HEK293 (cell line): Measurements from ENCODE around the gene C2orf42.

Source experiments
- BCL11B ChIP-seq: fragments of 450-650 bp; formaldehyde crosslinking; IDR thresholded peaks from 2 replicates; pipeline ENCODE4 v1.5.1; 2016; ENCODE audit warnings: low read depth, missing biosample characterization, missing genetic modification characterization
- EGR2 ChIP-seq: fragments of 450-650 bp; formaldehyde crosslinking; IDR thresholded peaks from 2 replicates; pipeline ENCODE4 v1.5.1; 2016; ENCODE audit warnings: low read depth, missing biosample characterization, missing genetic modification characterization
- FEZF1 ChIP-seq: fragments of 450-650 bp; formaldehyde crosslinking; IDR thresholded peaks from 2 replicates; pipeline ENCODE4 v1.5.1; 2016; ENCODE audit warnings: missing biosample characterization, missing genetic modification characterization
- GFI1B ChIP-seq: fragments of 450-650 bp; formaldehyde crosslinking; IDR thresholded peaks from 2 replicates; pipeline ENCODE4 v1.5.1; 2016; ENCODE audit warnings: missing biosample characterization, missing genetic modification characterization
- GLI2 ChIP-seq: fragments of 450-650 bp; formaldehyde crosslinking; IDR thresholded peaks from 2 replicates; pipeline ENCODE4; 2017; ENCODE audit warnings: missing biosample characterization, missing genetic modification characterization, low read depth, borderline replicate concordance
- IKZF3 ChIP-seq: fragments of 450-650 bp; IDR thresholded peaks from 2 replicates; pipeline ENCODE4 v1.5.0; 2018; ENCODE audit warnings: missing biosample characterization, mild to moderate bottlenecking, missing genetic modification characterization, moderate library complexity
- SCRT2 ChIP-seq: fragments of 450-650 bp; formaldehyde crosslinking; IDR thresholded peaks from 2 replicates; pipeline ENCODE4 v1.5.1; 2016; ENCODE audit warnings: missing biosample characterization, missing genetic modification characterization
- ZBTB1 ChIP-seq: fragments of 450-650 bp; formaldehyde crosslinking; IDR thresholded peaks from 2 replicates; pipeline ENCODE4 v1.5.1; 2016; ENCODE audit warnings: missing biosample characterization, missing genetic modification characterization
- ZBTB17 ChIP-seq: fragments of 450-650 bp; formaldehyde crosslinking; IDR thresholded peaks from 2 replicates; pipeline ENCODE4 v1.5.1; 2016; ENCODE audit warnings: missing biosample characterization, missing genetic modification characterization
- ZBTB48 ChIP-seq: fragments of 450-650 bp; formaldehyde crosslinking; IDR thresholded peaks from 2 replicates; pipeline ENCODE4 v1.5.1; 2016; ENCODE audit warnings: missing biosample characterization, missing genetic modification characterization
- ZFP37 ChIP-seq: fragments of 450-650 bp; formaldehyde crosslinking; IDR thresholded peaks from 2 replicates; pipeline ENCODE4 v1.5.1; 2016; ENCODE audit warnings: missing biosample characterization, missing genetic modification characterization
- ZFP69B ChIP-seq: fragments of 450-650 bp; formaldehyde crosslinking; IDR thresholded peaks from 2 replicates; pipeline ENCODE4 v1.5.1; 2016; ENCODE audit warnings: missing biosample characterization, missing genetic modification characterization
- ZNF132 ChIP-seq: fragments of 450-650 bp; formaldehyde crosslinking; IDR thresholded peaks from 2 replicates; pipeline ENCODE4 v1.5.1; 2017; ENCODE audit warnings: missing biosample characterization, missing genetic modification characterization, borderline replicate concordance
- ZNF16 ChIP-seq: fragments of 450-650 bp; formaldehyde crosslinking; IDR thresholded peaks from 2 replicates; pipeline ENCODE4 v1.5.1; 2016; ENCODE audit warnings: low read depth, missing biosample characterization, missing genetic modification characterization
- ZNF175 ChIP-seq: fragments of 450-650 bp; formaldehyde crosslinking; IDR thresholded peaks from 2 replicates; pipeline ENCODE4 v1.5.1; 2016; ENCODE audit warnings: missing biosample characterization, missing genetic modification characterization
- ZNF202 ChIP-seq: fragments of 450-650 bp; formaldehyde crosslinking; IDR thresholded peaks from 2 replicates; pipeline ENCODE4 v1.5.1; 2016; ENCODE audit warnings: missing biosample characterization, missing genetic modification characterization, borderline replicate concordance
- ZNF214 ChIP-seq: fragments of 450-650 bp; formaldehyde crosslinking; IDR thresholded peaks from 2 replicates; pipeline ENCODE4 v1.5.1; 2017; ENCODE audit warnings: missing biosample characterization, mild to moderate bottlenecking, missing genetic modification characterization, borderline replicate concordance
- ZNF24 ChIP-seq: fragments of 450-650 bp; formaldehyde crosslinking; IDR thresholded peaks from 2 replicates; pipeline ENCODE4 v1.5.1; 2016; ENCODE audit warnings: missing biosample characterization, missing genetic modification characterization
- ZNF311 ChIP-seq: fragments of 450-650 bp; formaldehyde crosslinking; IDR thresholded peaks from 2 replicates; pipeline ENCODE4 v1.5.1; 2017; ENCODE audit warnings: missing biosample characterization, missing genetic modification characterization, borderline replicate concordance
- ZNF335 ChIP-seq: fragments of 450-650 bp; formaldehyde crosslinking; conservative IDR thresholded peaks from 2 replicates; pipeline ENCODE4 v1.5.1; 2016; ENCODE audit warnings: missing biosample characterization, missing genetic modification characterization
- ZNF521 ChIP-seq: fragments of 450-650 bp; formaldehyde crosslinking; IDR thresholded peaks from 2 replicates; pipeline ENCODE4 v1.5.1; 2017; ENCODE audit warnings: missing biosample characterization, mild to moderate bottlenecking, missing genetic modification characterization
- ZNF549 ChIP-seq: fragments of 450-650 bp; IDR thresholded peaks from 2 replicates; pipeline ENCODE4 v1.5.1; 2018; ENCODE audit warnings: missing biosample characterization, missing genetic modification characterization, mild to moderate bottlenecking, inconsistent platforms, moderate library complexity
- ZNF585B ChIP-seq: fragments of 450-650 bp; formaldehyde crosslinking; IDR thresholded peaks from 2 replicates; pipeline ENCODE4 v1.5.1; 2016; ENCODE audit warnings: missing biosample characterization, missing genetic modification characterization
- ZNF600 ChIP-seq: fragments of 450-650 bp; formaldehyde crosslinking; IDR thresholded peaks from 2 replicates; pipeline ENCODE4 v1.5.1; 2016; ENCODE audit warnings: missing biosample characterization, missing genetic modification characterization
- ZNF610 ChIP-seq: fragments of 450-650 bp; formaldehyde crosslinking; IDR thresholded peaks from 2 replicates; pipeline ENCODE4 v1.5.1; 2016; ENCODE audit warnings: missing biosample characterization, missing genetic modification characterization, borderline replicate concordance
- ZNF623 ChIP-seq: fragments of 450-650 bp; formaldehyde crosslinking; IDR thresholded peaks from 2 replicates; pipeline ENCODE4 v1.5.1; 2016; ENCODE audit warnings: missing biosample characterization, missing genetic modification characterization
- ZNF677 ChIP-seq: fragments of 450-650 bp; IDR thresholded peaks from 2 replicates; pipeline ENCODE4 v1.5.0; 2018; ENCODE audit warnings: missing biosample characterization, mild to moderate bottlenecking, missing genetic modification characterization, moderate library complexity
- TF ChIP-seq, protein P1 (sequence below): fragments of 450-650 bp; formaldehyde crosslinking; IDR thresholded peaks from 2 replicates; pipeline ENCODE4 v1.5.1; 2017; ENCODE audit warnings: missing biosample characterization, missing genetic modification characterization
- TF ChIP-seq, protein P2 (sequence below): fragments of 450-650 bp; formaldehyde crosslinking; IDR thresholded peaks from 2 replicates; pipeline ENCODE4 v1.5.1; 2016; ENCODE audit warnings: missing biosample characterization, missing genetic modification characterization
- TF ChIP-seq, protein P3 (sequence below): fragments of 450-650 bp; IDR thresholded peaks from 2 replicates; pipeline ENCODE4 v1.5.1; 2018; ENCODE audit warnings: missing biosample characterization, missing genetic modification characterization

The C2orf42 gene

DNA sequence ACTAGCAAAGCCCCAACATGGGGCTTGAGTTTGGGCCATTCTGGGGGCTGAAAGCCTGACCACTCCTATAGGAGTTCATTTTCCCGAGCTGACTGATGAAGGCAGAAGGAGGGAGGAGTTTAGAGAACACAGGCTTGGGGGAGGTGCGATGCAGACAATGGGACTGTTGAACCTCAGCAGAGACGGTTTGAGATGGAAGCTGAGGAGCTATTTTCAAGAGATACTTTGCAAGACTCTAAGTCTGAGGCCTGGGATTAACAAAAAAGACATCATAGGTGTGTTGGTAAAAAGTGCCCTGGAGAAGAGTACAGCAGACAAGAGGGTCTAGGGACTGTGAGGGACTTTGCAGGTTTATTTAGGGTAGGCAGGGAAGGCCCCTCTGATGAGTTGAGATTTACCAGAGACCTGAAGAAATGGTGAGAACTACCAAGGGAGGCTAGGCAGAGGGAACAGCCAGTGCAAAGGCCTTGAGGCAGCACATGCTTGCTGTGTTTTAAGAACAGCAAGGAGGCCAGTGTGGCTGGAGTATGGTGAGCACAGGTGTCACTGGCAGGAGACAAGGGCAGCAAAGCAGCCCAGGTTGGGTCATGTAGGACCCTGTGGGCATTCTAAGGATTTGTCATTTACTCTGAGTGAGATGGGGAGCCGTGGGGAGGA is 71.9 kb downstream of the C2orf42 start (continued):
- TF ChIP-seq, protein P1, sequence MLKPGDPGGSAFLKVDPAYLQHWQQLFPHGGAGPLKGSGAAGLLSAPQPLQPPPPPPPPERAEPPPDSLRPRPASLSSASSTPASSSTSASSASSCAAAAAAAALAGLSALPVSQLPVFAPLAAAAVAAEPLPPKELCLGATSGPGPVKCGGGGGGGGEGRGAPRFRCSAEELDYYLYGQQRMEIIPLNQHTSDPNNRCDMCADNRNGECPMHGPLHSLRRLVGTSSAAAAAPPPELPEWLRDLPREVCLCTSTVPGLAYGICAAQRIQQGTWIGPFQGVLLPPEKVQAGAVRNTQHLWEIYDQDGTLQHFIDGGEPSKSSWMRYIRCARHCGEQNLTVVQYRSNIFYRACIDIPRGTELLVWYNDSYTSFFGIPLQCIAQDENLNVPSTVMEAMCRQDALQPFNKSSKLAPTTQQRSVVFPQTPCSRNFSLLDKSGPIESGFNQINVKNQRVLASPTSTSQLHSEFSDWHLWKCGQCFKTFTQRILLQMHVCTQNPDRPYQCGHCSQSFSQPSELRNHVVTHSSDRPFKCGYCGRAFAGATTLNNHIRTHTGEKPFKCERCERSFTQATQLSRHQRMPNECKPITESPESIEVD (tag by site-specific recombination): no peak
- TF ChIP-seq ZFP37 (no peak), ZFP69B (tag by site-specific recombination) (no peak), GFI1B (tag by site-specific recombination) (no peak), ZNF549 (no peak), FEZF1 (tag by site-specific recombination) (no peak), ZBTB17 (tag by site-specific recombination) (peak; percentile 43; the same call in 1 of the 2 replicates), ZNF132 (tag by site-specific recombination) (no peak), ZNF311 (tag by site-specific recombination) (no peak), ZBTB48 (tag by site-specific recombination) (no peak), ZNF175 (tag by site-specific recombination) (no peak), ZNF202 (no peak), SCRT2 (tag by site-specific recombination) (0 out of 2 replicates have a peak, but pooled peaks have one; percentile 14), EGR2 (no peak), GLI2 (tag by site-specific recombination) (no peak), ZNF623 (tag by site-specific recombination) (peak; percentile 65), ZNF610 (tag by site-specific recombination) (no peak), BCL11B (tag by site-specific recombination) (no peak), ZNF585B (tag by site-specific recombination) (no peak), ZNF24 (tag by site-specific recombination) (no peak), IKZF3 (tag by site-specific recombination) (no peak), ZNF600 (tag by site-specific recombination) (no peak), ZNF677 (tag by site-specific recombination) (no peak), ZNF335 (tag by site-specific recombination) (no peak; the same call in 1 of the 2 replicates), ZNF16 (tag by site-specific recombination) (no peak), ZNF521 (tag by site-specific recombination) (no peak), ZNF214 (no peak), ZBTB1 (no peak)
- TF ChIP-seq, protein P2, sequence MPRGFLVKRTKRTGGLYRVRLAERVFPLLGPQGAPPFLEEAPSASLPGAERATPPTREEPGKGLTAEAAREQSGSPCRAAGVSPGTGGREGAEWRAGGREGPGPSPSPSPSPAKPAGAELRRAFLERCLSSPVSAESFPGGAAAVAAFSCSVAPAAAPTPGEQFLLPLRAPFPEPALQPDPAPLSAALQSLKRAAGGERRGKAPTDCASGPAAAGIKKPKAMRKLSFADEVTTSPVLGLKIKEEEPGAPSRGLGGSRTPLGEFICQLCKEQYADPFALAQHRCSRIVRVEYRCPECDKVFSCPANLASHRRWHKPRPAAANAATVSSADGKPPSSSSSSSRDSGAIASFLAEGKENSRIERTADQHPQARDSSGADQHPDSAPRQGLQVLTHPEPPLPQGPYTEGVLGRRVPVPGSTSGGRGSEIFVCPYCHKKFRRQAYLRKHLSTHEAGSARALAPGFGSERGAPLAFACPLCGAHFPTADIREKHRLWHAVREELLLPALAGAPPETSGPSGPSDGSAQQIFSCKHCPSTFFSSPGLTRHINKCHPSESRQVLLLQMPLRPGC (tag by site-specific recombination): no peak
- TF ChIP-seq, protein P3, sequence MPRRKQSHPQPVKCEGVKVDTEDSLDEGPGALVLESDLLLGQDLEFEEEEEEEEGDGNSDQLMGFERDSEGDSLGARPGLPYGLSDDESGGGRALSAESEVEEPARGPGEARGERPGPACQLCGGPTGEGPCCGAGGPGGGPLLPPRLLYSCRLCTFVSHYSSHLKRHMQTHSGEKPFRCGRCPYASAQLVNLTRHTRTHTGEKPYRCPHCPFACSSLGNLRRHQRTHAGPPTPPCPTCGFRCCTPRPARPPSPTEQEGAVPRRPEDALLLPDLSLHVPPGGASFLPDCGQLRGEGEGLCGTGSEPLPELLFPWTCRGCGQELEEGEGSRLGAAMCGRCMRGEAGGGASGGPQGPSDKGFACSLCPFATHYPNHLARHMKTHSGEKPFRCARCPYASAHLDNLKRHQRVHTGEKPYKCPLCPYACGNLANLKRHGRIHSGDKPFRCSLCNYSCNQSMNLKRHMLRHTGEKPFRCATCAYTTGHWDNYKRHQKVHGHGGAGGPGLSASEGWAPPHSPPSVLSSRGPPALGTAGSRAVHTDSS: no peak
